HEK293 (cell line): ENCODE data around the gene ASTN2.

Experiments used
- CTCF ChIA-PET: fragments of 350-600 bp; formaldehyde crosslinking; extraction: SDS; loops from one replicate; lab custom pipeline; 2021; ENCODE audit warnings: antibody characterized with exemption; lab: Yijun Ruan, JAX
- POLR2A ChIA-PET: fragments of 300-600 bp; formaldehyde crosslinking; extraction: SDS; loops from one replicate; lab custom pipeline; 2020; ENCODE audit warnings: antibody characterized with exemption, inconsistent platforms; lab: Yijun Ruan, JAX
- H3K27ac ChIP-seq: fragments of 200-500 bp; sonication (Bioruptor generic); 2 replicates; pipeline ENCODE4 v1.5.1; 2014; ENCODE audit warnings: low read depth, low read length, control low read depth, inconsistent platforms; ENCODE audit errors: extremely low read depth
- H3K36me3 ChIP-seq, 2 experiments: fragments of 200-500 bp in 1 of 2; sonication (Bioruptor generic) in 1 of 2; 1 replicate in 1 of 2; 2 replicates in 1 of 2; pipeline ENCODE4 v1.5.1; 2014 to 2017; ENCODE audit warnings: inconsistent platforms in 2 of 2, low read length in 2 of 2; ENCODE audit not compliant: control insufficient read depth in 2 of 2, insufficient read depth in 1 of 2
- H3K4me1 ChIP-seq: fragments of 200-500 bp; sonication (Bioruptor generic); 2 replicates; pipeline ENCODE4 v1.5.1; 2014; ENCODE audit warnings: mild to moderate bottlenecking, low read length, inconsistent platforms; ENCODE audit not compliant: control insufficient read depth, insufficient read depth
- H3K4me3 ChIP-seq: 2 replicates; pipeline ENCODE4 v1.5.1; 2011; ENCODE audit warnings: low read depth, mild to moderate bottlenecking, control low read depth, low read length, moderate library complexity
- H3K9me3 ChIP-seq: fragments of 200-500 bp; sonication (Bioruptor generic); 2 replicates; pipeline ENCODE4 v1.5.1; 2014; ENCODE audit warnings: low read depth, low read length, inconsistent platforms; ENCODE audit not compliant: control insufficient read depth, insufficient read depth
- AEBP2 ChIP-seq: fragments of 450-650 bp; formaldehyde crosslinking; IDR thresholded peaks from 2 replicates; pipeline ENCODE4 v1.5.1; 2016; ENCODE audit warnings: missing biosample characterization, missing genetic modification characterization, borderline replicate concordance
- FEZF1 ChIP-seq: fragments of 450-650 bp; formaldehyde crosslinking; IDR thresholded peaks from 2 replicates; pipeline ENCODE4 v1.5.1; 2016; ENCODE audit warnings: missing biosample characterization, missing genetic modification characterization
- OSR2 ChIP-seq: fragments of 450-650 bp; formaldehyde crosslinking; IDR thresholded peaks from 2 replicates; pipeline ENCODE4 v1.5.1; 2016; ENCODE audit warnings: missing biosample characterization, missing genetic modification characterization
- SP2 ChIP-seq: fragments of 450-650 bp; formaldehyde crosslinking; IDR thresholded peaks from 2 replicates; pipeline ENCODE4 v1.5.1; 2016; ENCODE audit warnings: missing biosample characterization, missing genetic modification characterization
- ZBTB48 ChIP-seq: fragments of 450-650 bp; formaldehyde crosslinking; IDR thresholded peaks from 2 replicates; pipeline ENCODE4 v1.5.1; 2016; ENCODE audit warnings: missing biosample characterization, missing genetic modification characterization
- ZBTB7A ChIP-seq: fragments of 450-650 bp; formaldehyde crosslinking; IDR thresholded peaks from 2 replicates; pipeline ENCODE4 v1.5.1; 2016; ENCODE audit warnings: low read depth, missing biosample characterization, missing genetic modification characterization
- ZEB2 ChIP-seq: fragments of 450-650 bp; formaldehyde crosslinking; IDR thresholded peaks from 2 replicates; pipeline ENCODE4 v1.5.1; 2016; ENCODE audit warnings: missing biosample characterization, missing genetic modification characterization
- ZNF16 ChIP-seq: fragments of 450-650 bp; formaldehyde crosslinking; IDR thresholded peaks from 2 replicates; pipeline ENCODE4 v1.5.1; 2016; ENCODE audit warnings: low read depth, missing biosample characterization, missing genetic modification characterization
- ZNF248 ChIP-seq: fragments of 450-650 bp; formaldehyde crosslinking; IDR thresholded peaks from 2 replicates; pipeline ENCODE4 v1.5.1; 2017; ENCODE audit warnings: missing biosample characterization, missing genetic modification characterization
- ZNF26 ChIP-seq: fragments of 450-650 bp; formaldehyde crosslinking; IDR thresholded peaks from 2 replicates; pipeline ENCODE4 v1.5.1; 2016; ENCODE audit warnings: missing biosample characterization, missing genetic modification characterization
- ZNF48 ChIP-seq: fragments of 450-650 bp; formaldehyde crosslinking; IDR thresholded peaks from 2 replicates; pipeline ENCODE4 v1.5.1; 2016; ENCODE audit warnings: missing biosample characterization, missing genetic modification characterization
- ZNF529 ChIP-seq: fragments of 450-650 bp; formaldehyde crosslinking; IDR thresholded peaks from 2 replicates; pipeline ENCODE4 v1.5.1; 2017; ENCODE audit warnings: missing genetic modification characterization, missing biosample characterization; ENCODE audit not compliant: insufficient replicate concordance
- ZNF571 ChIP-seq: fragments of 450-650 bp; formaldehyde crosslinking; IDR thresholded peaks from 2 replicates; pipeline ENCODE4 v1.5.0; 2017; ENCODE audit warnings: missing biosample characterization, missing genetic modification characterization
- ZNF621 ChIP-seq: fragments of 450-650 bp; formaldehyde crosslinking; IDR thresholded peaks from 2 replicates; pipeline ENCODE4 v1.5.1; 2017; ENCODE audit warnings: missing biosample characterization, missing genetic modification characterization
- ZNF629 ChIP-seq: fragments of 450-650 bp; formaldehyde crosslinking; IDR thresholded peaks from 2 replicates; pipeline ENCODE4 v1.5.1; 2017; ENCODE audit warnings: missing biosample characterization, missing genetic modification characterization
- ZNF677 ChIP-seq: fragments of 450-650 bp; IDR thresholded peaks from 2 replicates; pipeline ENCODE4 v1.5.0; 2018; ENCODE audit warnings: missing biosample characterization, mild to moderate bottlenecking, missing genetic modification characterization, moderate library complexity
- ZNF777 ChIP-seq: fragments of 450-650 bp; formaldehyde crosslinking; IDR thresholded peaks from 2 replicates; pipeline ENCODE4 v1.5.1; 2017; ENCODE audit warnings: missing biosample characterization, missing genetic modification characterization, borderline replicate concordance
- ZNF837 ChIP-seq: fragments of 450-650 bp; formaldehyde crosslinking; IDR thresholded peaks from 2 replicates; pipeline ENCODE4 v1.5.1; 2016; ENCODE audit warnings: missing biosample characterization, missing genetic modification characterization
- TF ChIP-seq, protein P1 (sequence below): fragments of 450-650 bp; formaldehyde crosslinking; IDR thresholded peaks from 2 replicates; pipeline ENCODE4 v1.5.1; 2016; ENCODE audit warnings: missing biosample characterization, missing genetic modification characterization
- TF ChIP-seq, protein P2 (sequence below): fragments of 450-650 bp; formaldehyde crosslinking; IDR thresholded peaks from 2 replicates; pipeline ENCODE4 v1.5.1; 2016; ENCODE audit warnings: missing biosample characterization, missing genetic modification characterization
- TF ChIP-seq, protein P3 (sequence below): fragments of 450-650 bp; formaldehyde crosslinking; IDR thresholded peaks from 2 replicates; pipeline ENCODE4 v1.5.1; 2017; ENCODE audit warnings: missing biosample characterization, missing genetic modification characterization

The ASTN2 gene

DNA sequence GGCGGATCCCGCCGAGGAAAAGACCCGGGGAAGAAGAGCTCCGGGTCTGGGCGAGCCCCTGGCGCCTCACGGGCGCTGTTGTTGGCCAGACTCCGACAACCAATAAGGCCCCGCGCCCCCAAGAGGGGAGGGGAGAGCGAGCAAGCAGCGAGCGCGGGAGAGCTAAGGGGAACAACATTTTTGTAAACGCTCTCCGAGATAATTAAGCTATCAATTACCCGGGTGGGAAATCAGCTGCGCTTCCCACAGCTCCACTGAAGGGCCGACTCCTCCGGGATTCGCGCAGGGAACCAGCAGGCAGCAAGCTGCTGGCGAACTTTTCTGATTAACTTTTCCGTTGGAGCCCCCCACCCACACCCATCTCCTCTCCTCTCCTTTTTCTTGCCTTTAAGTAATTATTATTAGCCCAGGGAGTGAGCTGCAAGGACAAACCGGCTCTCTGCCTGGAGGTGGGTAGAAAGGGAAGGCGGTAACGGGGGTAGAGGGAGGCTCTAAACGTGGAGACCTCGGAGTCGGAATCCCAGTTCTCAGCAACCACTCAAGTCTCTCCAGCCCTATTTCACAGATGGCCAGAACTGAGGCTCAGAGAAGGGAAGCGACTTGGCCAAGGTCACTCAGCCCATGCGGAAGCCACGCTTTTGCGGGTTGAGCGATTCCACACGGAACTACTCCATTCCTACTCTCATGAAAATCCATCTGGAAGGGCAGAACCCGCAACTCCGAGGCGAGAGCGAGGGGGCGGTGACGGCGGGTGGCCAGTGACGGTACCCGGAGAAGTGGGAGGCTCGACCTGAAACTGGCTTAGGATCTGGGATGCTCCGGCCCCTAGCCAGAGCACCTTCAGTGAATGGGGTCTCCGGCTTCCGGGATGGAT is 1.3 kb downstream of the ASTN2 start:
- TF ChIP-seq ZNF629 (tag by site-specific recombination), result no peak
- TF ChIP-seq ZNF248, result no peak
- no peak for TF ChIP-seq ZBTB48 (tag by site-specific recombination)
- no peak overlapping the region for H3K27ac ChIP-seq
- CTCF ChIA-PET, result interaction anchor here (0.5 to 3.9 kb wide), 12 partner anchors 8 to 997 kb away, joined by 3 to 25 read pairs (median 4); no protein-coding TSS in a partner anchor
- POLR2A ChIA-PET, result no interaction called here
- H3K4me3 ChIP-seq, result peak overlapping the region; percentile 56
- no peaks in the 10 kb centered on the region for H3K4me1 ChIP-seq
- H3K36me3 ChIP-seq, result no peaks in the 10 kb centered on the region
- no peaks in the 10 kb centered on the region for H3K9me3 ChIP-seq

DNA sequence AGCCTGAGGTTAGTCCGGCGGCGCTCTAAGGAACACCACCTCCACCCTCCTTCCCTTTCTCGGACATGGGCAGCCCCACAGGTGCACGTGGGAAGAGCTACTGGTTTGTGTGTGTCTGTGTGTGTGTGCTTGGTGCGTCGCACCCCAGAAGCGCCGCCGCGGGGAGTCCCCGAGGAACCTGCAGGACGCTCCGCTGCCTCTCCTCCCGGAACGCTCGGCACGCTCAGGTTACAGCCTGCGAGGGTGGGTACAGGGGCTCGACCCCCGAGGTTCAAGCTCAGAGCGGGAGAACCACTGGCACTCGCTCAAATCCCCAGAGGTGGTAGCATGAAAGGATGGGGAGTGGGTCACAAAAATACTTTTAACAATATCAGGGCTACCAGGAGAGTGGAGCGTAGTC is 2.0 kb downstream of the ASTN2 start:
- Histone ChIP-seq H3K27ac (no peak overlapping the region), H3K36me3 (no peaks in the 10 kb centered on the region), H3K4me3 (no peak overlapping the region), H3K4me1 (no peaks in the 10 kb centered on the region), H3K9me3 (no peaks in the 10 kb centered on the region)
- POLR2A ChIA-PET, result no interaction called here
- TF ChIP-seq, protein P1, sequence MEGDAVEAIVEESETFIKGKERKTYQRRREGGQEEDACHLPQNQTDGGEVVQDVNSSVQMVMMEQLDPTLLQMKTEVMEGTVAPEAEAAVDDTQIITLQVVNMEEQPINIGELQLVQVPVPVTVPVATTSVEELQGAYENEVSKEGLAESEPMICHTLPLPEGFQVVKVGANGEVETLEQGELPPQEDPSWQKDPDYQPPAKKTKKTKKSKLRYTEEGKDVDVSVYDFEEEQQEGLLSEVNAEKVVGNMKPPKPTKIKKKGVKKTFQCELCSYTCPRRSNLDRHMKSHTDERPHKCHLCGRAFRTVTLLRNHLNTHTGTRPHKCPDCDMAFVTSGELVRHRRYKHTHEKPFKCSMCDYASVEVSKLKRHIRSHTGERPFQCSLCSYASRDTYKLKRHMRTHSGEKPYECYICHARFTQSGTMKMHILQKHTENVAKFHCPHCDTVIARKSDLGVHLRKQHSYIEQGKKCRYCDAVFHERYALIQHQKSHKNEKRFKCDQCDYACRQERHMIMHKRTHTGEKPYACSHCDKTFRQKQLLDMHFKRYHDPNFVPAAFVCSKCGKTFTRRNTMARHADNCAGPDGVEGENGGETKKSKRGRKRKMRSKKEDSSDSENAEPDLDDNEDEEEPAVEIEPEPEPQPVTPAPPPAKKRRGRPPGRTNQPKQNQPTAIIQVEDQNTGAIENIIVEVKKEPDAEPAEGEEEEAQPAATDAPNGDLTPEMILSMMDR (tag by site-specific recombination), result no peak
- TF ChIP-seq ZNF48 (tag by site-specific recombination), result no peak
- no peak for TF ChIP-seq ZNF777 (tag by site-specific recombination)
- CTCF ChIA-PET, result interaction anchor here (0.5 to 3.9 kb wide), 10 partner anchors 12 to 997 kb away, joined by 3 to 25 read pairs (median 4); no protein-coding TSS in a partner anchor

DNA sequence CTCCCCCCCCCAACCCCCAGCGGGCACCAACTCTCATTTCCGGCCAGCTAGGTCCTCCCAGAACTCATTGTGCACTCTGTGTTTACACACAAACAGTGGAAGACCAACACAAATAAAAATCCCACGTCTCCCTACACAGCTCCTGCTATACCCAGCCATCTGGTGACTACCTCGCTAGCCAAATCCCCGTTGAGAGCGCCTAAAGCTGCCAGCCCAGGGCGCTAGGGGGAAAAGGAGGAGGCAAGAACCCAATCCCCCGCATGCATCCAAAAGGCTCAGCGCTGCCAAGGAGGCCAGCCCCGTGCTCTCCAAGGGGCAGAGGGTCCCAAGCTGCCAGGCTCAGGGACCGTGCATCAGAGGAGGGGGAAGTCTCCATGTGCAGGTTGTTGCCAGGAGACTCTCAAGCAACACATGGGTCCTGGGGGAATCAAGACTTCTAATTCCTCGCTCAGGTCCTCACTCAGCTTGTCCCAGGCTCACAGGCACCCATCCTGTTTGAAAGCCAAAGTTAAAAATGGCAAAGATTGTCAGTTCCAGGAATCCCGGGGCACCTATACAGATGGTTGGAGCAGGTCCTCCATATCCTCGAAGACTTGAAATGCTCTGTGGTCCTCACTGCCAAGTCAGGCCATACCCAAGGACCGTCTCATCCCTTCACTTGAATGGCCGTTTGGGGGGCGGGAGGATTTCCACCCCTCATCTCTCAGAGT is 2.7 kb downstream of the ASTN2 start:
- Histone ChIP-seq H3K9me3 (no peaks in the 10 kb centered on the region), H3K27ac (no peak overlapping the region), H3K4me1 (no peaks in the 10 kb centered on the region), H3K4me3 (no peak overlapping the region), H3K36me3 (no peaks in the 10 kb centered on the region)
- CTCF ChIA-PET, result interaction anchor here (0.6 to 3.9 kb wide), 20 partner anchors 11 to 1734 kb away, joined by 3 to 25 read pairs (median 4); no protein-coding TSS in a partner anchor
- POLR2A ChIA-PET, result no interaction called here
- TF ChIP-seq ZNF16 (tag by site-specific recombination) (no peak), OSR2 (tag by site-specific recombination) (no peak), AEBP2 (tag by site-specific recombination) (no peak), ZBTB7A (tag by site-specific recombination) (no peak), ZNF26 (tag by site-specific recombination) (no peak), SP2 (tag by site-specific recombination) (no peak), ZEB2 (tag by site-specific recombination) (no peak), ZNF571 (no peak), FEZF1 (tag by site-specific recombination) (no peak), ZNF677 (no peak), ZNF529 (tag by site-specific recombination) (no peak), ZNF621 (tag by site-specific recombination) (no peak), ZNF837 (tag by site-specific recombination) (no peak)
- TF ChIP-seq, protein P2, sequence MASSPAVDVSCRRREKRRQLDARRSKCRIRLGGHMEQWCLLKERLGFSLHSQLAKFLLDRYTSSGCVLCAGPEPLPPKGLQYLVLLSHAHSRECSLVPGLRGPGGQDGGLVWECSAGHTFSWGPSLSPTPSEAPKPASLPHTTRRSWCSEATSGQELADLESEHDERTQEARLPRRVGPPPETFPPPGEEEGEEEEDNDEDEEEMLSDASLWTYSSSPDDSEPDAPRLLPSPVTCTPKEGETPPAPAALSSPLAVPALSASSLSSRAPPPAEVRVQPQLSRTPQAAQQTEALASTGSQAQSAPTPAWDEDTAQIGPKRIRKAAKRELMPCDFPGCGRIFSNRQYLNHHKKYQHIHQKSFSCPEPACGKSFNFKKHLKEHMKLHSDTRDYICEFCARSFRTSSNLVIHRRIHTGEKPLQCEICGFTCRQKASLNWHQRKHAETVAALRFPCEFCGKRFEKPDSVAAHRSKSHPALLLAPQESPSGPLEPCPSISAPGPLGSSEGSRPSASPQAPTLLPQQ (tag by site-specific recombination), result no peak
- TF ChIP-seq, protein P3, sequence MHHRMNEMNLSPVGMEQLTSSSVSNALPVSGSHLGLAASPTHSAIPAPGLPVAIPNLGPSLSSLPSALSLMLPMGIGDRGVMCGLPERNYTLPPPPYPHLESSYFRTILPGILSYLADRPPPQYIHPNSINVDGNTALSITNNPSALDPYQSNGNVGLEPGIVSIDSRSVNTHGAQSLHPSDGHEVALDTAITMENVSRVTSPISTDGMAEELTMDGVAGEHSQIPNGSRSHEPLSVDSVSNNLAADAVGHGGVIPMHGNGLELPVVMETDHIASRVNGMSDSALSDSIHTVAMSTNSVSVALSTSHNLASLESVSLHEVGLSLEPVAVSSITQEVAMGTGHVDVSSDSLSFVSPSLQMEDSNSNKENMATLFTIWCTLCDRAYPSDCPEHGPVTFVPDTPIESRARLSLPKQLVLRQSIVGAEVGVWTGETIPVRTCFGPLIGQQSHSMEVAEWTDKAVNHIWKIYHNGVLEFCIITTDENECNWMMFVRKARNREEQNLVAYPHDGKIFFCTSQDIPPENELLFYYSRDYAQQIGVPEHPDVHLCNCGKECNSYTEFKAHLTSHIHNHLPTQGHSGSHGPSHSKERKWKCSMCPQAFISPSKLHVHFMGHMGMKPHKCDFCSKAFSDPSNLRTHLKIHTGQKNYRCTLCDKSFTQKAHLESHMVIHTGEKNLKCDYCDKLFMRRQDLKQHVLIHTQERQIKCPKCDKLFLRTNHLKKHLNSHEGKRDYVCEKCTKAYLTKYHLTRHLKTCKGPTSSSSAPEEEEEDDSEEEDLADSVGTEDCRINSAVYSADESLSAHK (tag by site-specific recombination), result no peak
